Thoracic aorta (tissue), 2 donors: ENCODE measurements around the gene ADARB2. TPM values are rescaled to one million over a fixed set of nuclear protein-coding genes. Genes with fewer than 3 reads are reported as not detected.

Experiments
- ATAC-seq: fragments of 150-250 bp; one replicate; pipeline ENCODE4 v1.8.0; 2017; ENCODE audit warnings: low read depth; ENCODE audit not compliant: insufficient number of reproducible peaks, low FRiP score
- DNase-seq: peaks from one replicate; pipeline ENCODE4 v3.0.0-alpha.2; 2020; ENCODE audit warnings: low spot score
- H3K27ac ChIP-seq, 2 donors: fragments of 200-600 bp; sonication (generic); 1 replicate in 1 of 2; 2 replicates in 1 of 2; pipeline ENCODE4 v1.5.1; 2016; ENCODE audit warnings: mild to moderate bottlenecking in 2 of 2, moderate library complexity in 2 of 2
- H3K27me3 ChIP-seq: fragments of 200-600 bp; sonication (generic); replicated peaks from 2 replicates; pipeline ENCODE4 v1.6.0; 2016; ENCODE audit warnings: mild to moderate bottlenecking; ENCODE audit not compliant: insufficient read depth
- H3K36me3 ChIP-seq: fragments of 200-600 bp; sonication (generic); one replicate; pipeline ENCODE4 v1.5.1; 2016
- H3K4me1 ChIP-seq, 2 donors: fragments of 200-600 bp; sonication (generic); 1 replicate in 1 of 2; 2 replicates in 1 of 2; pipeline versions ENCODE4 v1.5.1 to v1.6.0; 2016; ENCODE audit warnings: low read depth in 2 of 2, mild to moderate bottlenecking in 1 of 2; ENCODE audit not compliant: control insufficient read depth in 1 of 2
- H3K4me3 ChIP-seq: fragments of 200-600 bp; sonication (generic); 2 replicates; pipeline ENCODE4 v1.5.1; 2016; ENCODE audit warnings: mild to moderate bottlenecking
- H3K9me3 ChIP-seq: fragments of 200-600 bp; sonication (generic); 2 replicates; pipeline ENCODE4 v1.5.1; 2016
- CTCF ChIP-seq: fragments of 200-600 bp; sonication (generic); IDR thresholded peaks from one replicate; pipeline ENCODE4 v1.5.1; 2019; ENCODE audit warnings: antibody characterized with exemption
- total RNA-seq, 2 donors: library from RNA; depleted of rRNA; stranded (reverse); fragments of >200 nt; gene quantifications; one replicate each; pipeline versions ENCODE4 v1.1.0 to v1.2.3, GENCODE V29; 2016

The ADARB2 gene
- total RNA-seq, 2 donors from 2014 or later = 0.71 to 3.1 TPM

GRCh38 chr10:1706711-1707110 lies 30.6 kb downstream of the ADARB2 start:
- no peaks in the 10 kb centered on the region for H3K9me3 ChIP-seq
- no peaks in the 10 kb centered on the region for H3K27me3 ChIP-seq
- no peaks in the 10 kb centered on the region for H3K4me1 ChIP-seq
- no peak for ATAC-seq
- DNase-seq = no peak
- H3K27ac ChIP-seq = no peak overlapping the region
- no peak for TF ChIP-seq CTCF
- H3K36me3 ChIP-seq = no peaks in the 10 kb centered on the region
- H3K4me3 ChIP-seq = no peak overlapping the region

- DNase-seq (no peak), ATAC-seq (no peak)
- no peaks in the 10 kb centered on the region for H3K36me3 ChIP-seq
- TF ChIP-seq CTCF = no peak
- no peaks in the 10 kb centered on the region for H3K4me1 ChIP-seq
- H3K27me3 ChIP-seq = no peaks in the 10 kb centered on the region
- H3K9me3 ChIP-seq = no peaks in the 10 kb centered on the region
- no peak overlapping the region for H3K27ac ChIP-seq
- H3K4me3 ChIP-seq = no peak overlapping the region
These were observed 31.1 kb downstream of the ADARB2 start for GRCh38 chr10:1706256-1706655.

- H3K27me3 ChIP-seq = no peaks in the 10 kb centered on the region
- H3K4me1 ChIP-seq = no peaks in the 10 kb centered on the region
- no peaks in the 10 kb centered on the region for H3K36me3 ChIP-seq
- H3K27ac ChIP-seq = no peak overlapping the region
- H3K4me3 ChIP-seq = no peak overlapping the region
- TF ChIP-seq CTCF = no peak
- ATAC-seq = no peak
- no peak for DNase-seq
- H3K9me3 ChIP-seq = no peaks in the 10 kb centered on the region
These were observed 39.1 kb downstream of the ADARB2 start for GRCh38 chr10:1698185-1698584.

- Histone ChIP-seq H3K27me3 (no peaks in the 10 kb centered on the region), H3K36me3 (no peaks in the 10 kb centered on the region), H3K4me3 (no peak overlapping the region), H3K4me1 (no peaks in the 10 kb centered on the region), H3K27ac (no peak overlapping the region), H3K9me3 (no peaks in the 10 kb centered on the region)
- no peak for TF ChIP-seq CTCF
- DNase-seq = no peak
- no peak for ATAC-seq
These were observed 41.2 kb downstream of the ADARB2 start for GRCh38 chr10:1696106-1696505.

- no peak overlapping the region for H3K4me3 ChIP-seq
- DNase-seq (no peak), ATAC-seq (no peak)
- no peaks in the 10 kb centered on the region for H3K27me3 ChIP-seq
- no peak for TF ChIP-seq CTCF
- H3K27ac ChIP-seq = no peak overlapping the region
- no peaks in the 10 kb centered on the region for H3K36me3 ChIP-seq
- no peaks in the 10 kb centered on the region for H3K9me3 ChIP-seq
- H3K4me1 ChIP-seq = no peaks in the 10 kb centered on the region
These were observed 47.2 kb downstream of the ADARB2 start for GRCh38 chr10:1690086-1690485.
